ENCODE results near the gene TROAP.
"Not testable (repeated sequence)": the region's sequence is repeated elsewhere in the genome, so short reads cannot be mapped to it uniquely, and the experiment has no call there.

TROAP gene, protein sequence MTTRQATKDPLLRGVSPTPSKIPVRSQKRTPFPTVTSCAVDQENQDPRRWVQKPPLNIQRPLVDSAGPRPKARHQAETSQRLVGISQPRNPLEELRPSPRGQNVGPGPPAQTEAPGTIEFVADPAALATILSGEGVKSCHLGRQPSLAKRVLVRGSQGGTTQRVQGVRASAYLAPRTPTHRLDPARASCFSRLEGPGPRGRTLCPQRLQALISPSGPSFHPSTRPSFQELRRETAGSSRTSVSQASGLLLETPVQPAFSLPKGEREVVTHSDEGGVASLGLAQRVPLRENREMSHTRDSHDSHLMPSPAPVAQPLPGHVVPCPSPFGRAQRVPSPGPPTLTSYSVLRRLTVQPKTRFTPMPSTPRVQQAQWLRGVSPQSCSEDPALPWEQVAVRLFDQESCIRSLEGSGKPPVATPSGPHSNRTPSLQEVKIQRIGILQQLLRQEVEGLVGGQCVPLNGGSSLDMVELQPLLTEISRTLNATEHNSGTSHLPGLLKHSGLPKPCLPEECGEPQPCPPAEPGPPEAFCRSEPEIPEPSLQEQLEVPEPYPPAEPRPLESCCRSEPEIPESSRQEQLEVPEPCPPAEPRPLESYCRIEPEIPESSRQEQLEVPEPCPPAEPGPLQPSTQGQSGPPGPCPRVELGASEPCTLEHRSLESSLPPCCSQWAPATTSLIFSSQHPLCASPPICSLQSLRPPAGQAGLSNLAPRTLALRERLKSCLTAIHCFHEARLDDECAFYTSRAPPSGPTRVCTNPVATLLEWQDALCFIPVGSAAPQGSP

DNA sequence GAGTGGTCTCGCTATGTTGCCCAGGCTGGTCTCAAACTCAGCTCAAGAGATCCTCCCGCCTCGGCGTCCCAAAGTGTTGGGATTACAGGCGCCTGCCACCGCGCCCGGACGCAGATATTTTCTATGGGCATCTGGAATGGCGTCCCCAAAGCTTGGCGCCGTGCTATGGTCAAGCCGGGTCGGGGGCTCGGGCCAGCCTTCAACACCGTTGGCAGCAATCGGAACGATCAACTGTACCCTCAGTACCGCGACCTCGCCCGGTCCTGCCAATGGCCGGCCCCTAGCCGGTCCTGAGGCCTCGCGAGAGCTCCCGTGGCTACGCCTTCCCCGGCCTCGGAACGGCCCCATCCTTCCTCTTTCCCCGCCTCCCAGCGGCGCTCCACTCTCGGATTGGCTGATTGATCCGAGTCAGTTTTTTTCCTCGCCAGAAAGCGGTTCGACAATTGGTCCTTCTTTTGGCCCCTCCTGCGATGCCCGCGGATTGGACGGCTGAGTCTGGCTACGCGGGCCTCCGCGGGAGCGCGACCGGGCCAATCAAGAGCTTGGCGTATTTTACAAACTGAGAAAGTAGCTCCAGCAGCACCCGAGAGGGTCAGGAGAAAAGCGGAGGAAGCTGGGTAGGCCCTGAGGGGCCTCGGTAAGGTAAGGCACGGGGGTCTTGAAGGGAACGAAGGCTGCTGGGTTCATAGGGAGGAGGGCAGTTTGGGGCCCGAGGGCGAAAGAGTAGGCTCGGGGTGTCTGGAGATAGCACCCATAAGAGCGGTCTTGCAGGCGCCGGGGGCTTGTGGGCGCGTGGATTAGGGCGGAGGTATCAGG lies at the start of gene TROAP:
Gene TROAP (plus strand): TSS at position 548 of the 816 bp plus-strand sequence. CDS start 354 bp downstream, outside the sequence.
- Mint-ChIP-seq H3K9me3 (no peaks in the 10 kb centered on the region), H3K27ac (peak within 1 kb of the TSS; percentile 94)
- peak; percentile 98 for ATAC-seq

GRCh38 chr12:49273726-49274395 lies 49.2 kb upstream of the TROAP start:
- Mint-ChIP-seq H3K9me3 (no peaks in the 10 kb centered on the region), H3K27ac (no peak overlapping the region), H3K4me3 (no peak overlapping the region), H3K4me1 (peaks cover 7% of the 10 kb centered on the region), H3K36me3 (peaks cover 64% of the 10 kb centered on the region)
- no peak for ATAC-seq
- no peak for DNase-seq (ENCODE audit: low spot score in 2 of 2)

More for the DNA sequence above, at the start of gene TROAP:
- Mint-ChIP-seq H3K4me3 (peak within 1 kb of the TSS; percentile 92), H3K36me3 (peaks cover 24% of the 10 kb centered on the region), H3K4me1 (peaks cover 33% of the 10 kb centered on the region)
- peak; percentile 89 to 97 for DNase-seq (ENCODE audit: low spot score in 2 of 2)

DNA sequence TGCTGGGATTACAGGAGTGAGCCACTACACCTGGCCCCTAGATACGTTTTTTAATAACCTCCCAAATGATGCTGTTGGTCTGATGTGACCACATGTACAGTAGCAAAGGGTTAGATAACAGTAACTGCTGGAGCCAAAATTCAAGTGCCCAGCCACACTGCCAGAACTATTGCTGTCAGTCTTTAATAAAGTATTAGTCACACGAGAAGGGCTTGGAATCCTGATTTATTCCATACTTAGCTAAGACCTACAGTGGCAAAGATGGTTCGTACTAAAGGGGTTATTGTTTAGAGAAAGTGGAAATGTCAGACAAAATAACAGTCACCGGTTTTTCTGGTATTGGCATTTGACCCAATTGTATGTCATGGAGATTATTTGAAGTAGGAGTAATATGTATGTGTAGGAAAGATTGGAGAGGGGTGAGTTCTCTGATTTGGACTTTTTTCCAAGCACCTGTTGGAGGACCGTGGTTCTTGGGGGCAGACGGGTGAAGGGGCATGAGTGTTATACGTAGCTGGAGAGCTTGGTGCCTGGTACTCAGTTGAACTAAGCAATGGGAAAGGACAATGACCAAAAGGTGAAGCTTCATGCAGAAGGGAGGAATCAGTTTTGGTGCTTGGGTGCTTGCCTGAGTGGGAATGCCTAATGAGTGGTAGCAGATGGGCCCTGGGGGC lies 48.5 kb upstream of the TROAP start:
- H3K4me1 Mint-ChIP-seq, result peaks cover 2% of the 10 kb centered on the region
- DNase-seq (ENCODE audit: low spot score in 2 of 2), result no peak
- peaks cover 58% of the 10 kb centered on the region for H3K36me3 Mint-ChIP-seq
- no peak for ATAC-seq
- no peak overlapping the region for H3K4me3 Mint-ChIP-seq
- no peak overlapping the region for H3K27ac Mint-ChIP-seq
- H3K9me3 Mint-ChIP-seq, result no peaks in the 10 kb centered on the region

GRCh38 chr12:49276304-49277290 lies 46.5 kb upstream of the TROAP start:
- peaks cover 37% of the 10 kb centered on the region for H3K36me3 Mint-ChIP-seq
- no peak overlapping the region for H3K4me3 Mint-ChIP-seq
- no peak overlapping the region for H3K27ac Mint-ChIP-seq
- H3K4me1 Mint-ChIP-seq, result no peaks in the 10 kb centered on the region
- DNase-seq (ENCODE audit: low spot score in 2 of 2) (no peak), ATAC-seq (peak; percentile 12)
- H3K9me3 Mint-ChIP-seq, result no peaks in the 10 kb centered on the region

DNA sequence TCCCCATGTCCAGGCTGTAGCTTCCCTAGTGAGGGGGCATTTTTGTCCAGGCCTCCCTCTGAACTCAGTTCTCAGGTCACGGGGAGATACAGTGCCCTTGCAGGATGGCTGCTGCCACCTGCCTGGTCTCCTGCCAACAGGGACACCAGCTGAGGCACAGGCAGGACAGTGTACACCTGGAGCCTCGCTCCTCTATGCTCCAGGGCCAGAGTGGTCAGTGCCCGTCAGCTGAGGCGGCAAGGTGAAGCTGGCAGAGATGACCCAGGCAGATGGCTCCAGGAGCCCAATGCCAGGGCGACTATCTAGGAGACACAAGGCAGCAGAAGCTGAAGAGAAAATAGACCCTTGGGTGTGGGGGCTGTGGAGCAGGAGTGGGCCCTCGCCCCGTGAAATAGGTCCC lies 45.6 kb upstream of the TROAP start:
- Mint-ChIP-seq H3K27ac (no peak overlapping the region), H3K36me3 (peaks cover 28% of the 10 kb centered on the region), H3K9me3 (no peaks in the 10 kb centered on the region), H3K4me1 (no peaks in the 10 kb centered on the region), H3K4me3 (no peak overlapping the region)
- no peak for DNase-seq (ENCODE audit: low spot score in 2 of 2)
- ATAC-seq, result peak; percentile 18

DNA sequence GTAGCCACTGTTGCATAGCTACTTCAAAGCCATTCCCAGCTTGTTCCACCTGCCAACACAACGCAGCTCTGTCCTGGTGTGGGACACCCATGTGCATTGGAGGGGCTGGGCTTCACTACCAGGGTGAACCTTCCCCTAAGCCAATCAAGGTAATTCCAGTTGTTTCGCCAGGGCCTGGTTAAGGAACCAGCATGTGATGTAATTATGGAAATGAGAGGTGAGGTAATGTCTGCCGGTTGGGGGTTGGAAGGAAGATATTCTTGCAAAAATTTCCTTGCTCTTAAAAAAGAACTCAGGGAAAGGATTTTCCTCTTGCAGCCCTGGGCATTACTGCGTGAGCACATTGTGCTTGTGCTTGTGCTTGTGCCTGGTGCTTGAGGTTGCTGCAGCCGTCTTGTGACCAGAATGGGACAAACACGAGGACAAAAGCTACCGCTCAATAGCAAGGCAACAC lies 43.3 kb upstream of the TROAP start:
- H3K36me3 Mint-ChIP-seq, result peaks cover 6% of the 10 kb centered on the region
- no peak overlapping the region for H3K4me3 Mint-ChIP-seq
- ATAC-seq, result no peak
- no peak overlapping the region for H3K27ac Mint-ChIP-seq
- no peak for DNase-seq (ENCODE audit: low spot score in 2 of 2)
- H3K9me3 Mint-ChIP-seq, result no peaks in the 10 kb centered on the region
- no peaks in the 10 kb centered on the region for H3K4me1 Mint-ChIP-seq

GRCh38 chr12:49280545-49280944 lies 42.5 kb upstream of the TROAP start:
- DNase-seq (ENCODE audit: low spot score in 2 of 2); ATAC-seq; H3K4me3 Mint-ChIP-seq; H3K9me3 Mint-ChIP-seq; H3K27ac Mint-ChIP-seq; H3K36me3 Mint-ChIP-seq; H3K4me1 Mint-ChIP-seq: not testable (repeated sequence)

DNA sequence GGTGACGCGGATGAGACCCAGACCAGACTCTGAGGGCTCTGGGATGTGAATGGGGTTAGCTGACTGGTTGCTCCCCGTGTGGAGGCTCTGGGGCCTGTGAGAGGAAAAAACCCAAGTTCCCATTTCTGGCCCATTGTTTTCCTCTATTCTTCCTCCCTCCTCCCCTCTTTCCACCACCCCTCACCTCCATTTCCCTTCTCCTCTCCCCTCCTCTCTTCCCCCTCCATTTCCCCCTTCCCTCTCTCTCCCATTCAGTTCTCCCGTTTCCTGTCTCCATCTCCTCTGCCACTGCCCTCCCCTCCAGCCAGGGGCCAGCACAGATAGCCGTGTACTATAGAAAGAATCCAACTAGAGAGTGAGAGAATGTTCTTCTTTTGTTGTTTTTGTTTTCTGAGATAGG lies 40.8 kb upstream of the TROAP start:
- Mint-ChIP-seq H3K9me3 (no peaks in the 10 kb centered on the region), H3K36me3 (no peaks in the 10 kb centered on the region), H3K4me1 (no peaks in the 10 kb centered on the region), H3K27ac (no peak overlapping the region), H3K4me3 (no peak overlapping the region)
- ATAC-seq, result no peak
- DNase-seq (ENCODE audit: low spot score in 2 of 2), result no peak

DNA sequence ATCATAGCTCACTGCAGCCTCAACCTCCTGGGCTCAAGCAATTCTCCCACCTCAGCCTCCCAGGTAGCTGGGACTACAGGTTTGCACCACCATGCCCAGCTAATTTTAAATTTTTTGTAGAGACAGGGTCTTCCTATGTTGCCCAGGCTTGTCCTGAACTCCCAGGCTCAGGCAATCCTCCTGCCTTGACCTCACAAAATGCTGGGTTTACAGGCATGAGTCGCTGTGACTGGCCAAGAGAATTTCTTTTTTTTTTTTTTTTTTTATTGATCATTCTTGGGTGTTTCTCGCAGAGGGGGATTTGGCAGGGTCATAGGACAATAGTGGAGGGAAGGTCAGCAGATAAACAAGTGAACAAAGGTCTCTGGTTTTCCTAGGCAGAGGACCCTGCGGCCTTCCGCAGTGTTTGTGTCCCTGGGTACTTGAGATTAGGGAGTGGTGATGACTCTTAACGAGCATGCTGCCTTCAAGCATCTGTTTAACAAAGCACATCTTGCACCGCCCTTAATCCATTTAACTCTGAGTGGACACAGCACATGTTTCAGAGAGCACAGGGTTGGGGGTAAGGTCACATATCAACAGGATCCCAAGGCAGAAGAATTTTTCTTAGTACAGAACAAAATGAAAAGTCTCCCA lies 40.2 kb upstream of the TROAP start:
- H3K36me3 Mint-ChIP-seq; H3K4me1 Mint-ChIP-seq; H3K9me3 Mint-ChIP-seq; ATAC-seq; H3K27ac Mint-ChIP-seq; H3K4me3 Mint-ChIP-seq; DNase-seq (ENCODE audit: low spot score in 2 of 2): not testable (repeated sequence)

- H3K36me3 Mint-ChIP-seq, result no peaks in the 10 kb centered on the region
- H3K9me3 Mint-ChIP-seq, result no peaks in the 10 kb centered on the region
- ATAC-seq, result no peak
- H3K4me1 Mint-ChIP-seq, result no peaks in the 10 kb centered on the region
- no peak overlapping the region for H3K27ac Mint-ChIP-seq
- H3K4me3 Mint-ChIP-seq, result no peak overlapping the region
- no peak for DNase-seq (ENCODE audit: low spot score in 2 of 2)
These were observed 39.3 kb upstream of the TROAP start for GRCh38 chr12:49283541-49284429.

GRCh38 chr12:49284672-49285071 lies 38.4 kb upstream of the TROAP start:
- DNase-seq (ENCODE audit: low spot score in 2 of 2) (no peak), ATAC-seq (no peak)
- Mint-ChIP-seq H3K36me3 (no peaks in the 10 kb centered on the region), H3K4me1 (no peaks in the 10 kb centered on the region), H3K4me3 (no peak overlapping the region), H3K27ac (no peak overlapping the region), H3K9me3 (no peaks in the 10 kb centered on the region)

- no peaks in the 10 kb centered on the region for H3K9me3 Mint-ChIP-seq
- no peaks in the 10 kb centered on the region for H3K4me1 Mint-ChIP-seq
- H3K27ac Mint-ChIP-seq, result no peak overlapping the region
- no peaks in the 10 kb centered on the region for H3K36me3 Mint-ChIP-seq
- DNase-seq (ENCODE audit: low spot score in 2 of 2), result no peak
- H3K4me3 Mint-ChIP-seq, result no peak overlapping the region
- no peak for ATAC-seq
These were observed 35.2 kb upstream of the TROAP start for GRCh38 chr12:49287876-49288275.

All from stimulated activated effector memory CD8-positive, alpha-beta T cell treated with anti-CD3 and anti-CD28 coated beads, Interleukin-12 subunit alpha, Interleukin-12 subunit beta, amount 100 ng/mL, for 72 hours (primary cell).